ENCODE results near the gene NAT8L. TPM values are rescaled to one million over a fixed set of nuclear protein-coding genes. Genes with fewer than 3 reads are reported as not detected.

The NAT8L gene
- total RNA-seq, 1 experiment from 2014 or later, result not detected

Other genes with a start within 250 kb of the NAT8L start
- 25.2 and 75.1 TPM in 2 replicates for gene LETM1, start 203.2 kb upstream of the NAT8L start, total RNA-seq (2014; rRNA removed; shearing (Covaris generic); ENCODE audit: low replicate concordance)
- gene NSD2, start 187.9 kb upstream of the NAT8L start, total RNA-seq (2014; rRNA removed; shearing (Covaris generic); ENCODE audit: low replicate concordance), result 54.9 and 64.9 TPM in 2 replicates
- gene NELFA, start 50.4 kb upstream of the NAT8L start, total RNA-seq (2014; rRNA removed; shearing (Covaris generic); ENCODE audit: low replicate concordance), result 22.6 and 44.6 TPM in 2 replicates
- gene HAUS3, start 182.8 kb downstream of the NAT8L start, total RNA-seq (2014; rRNA removed; shearing (Covaris generic); ENCODE audit: low replicate concordance), result 13.7 and 14.6 TPM in 2 replicates
- gene POLN, start 182.8 kb downstream of the NAT8L start, total RNA-seq (2014; rRNA removed; shearing (Covaris generic); ENCODE audit: low replicate concordance), result 2.7 and 4.3 TPM in 2 replicates
- 33.2 and 73.9 TPM in 2 replicates for gene MXD4, start 202.8 kb downstream of the NAT8L start, total RNA-seq (2014; rRNA removed; shearing (Covaris generic); ENCODE audit: low replicate concordance)